CD4-positive, CD25-positive, alpha-beta regulatory T cell (primary cell): ENCODE data around the gene EPN2. TPM values are rescaled to one million over a fixed set of nuclear protein-coding genes. Genes with fewer than 3 reads are reported as not detected.
A peak's percentile ranks its signal among the peaks of the same experiment; 100 is the strongest.

Experiments used
- ATAC-seq, 2 donors: fragments of 150-1000 bp; cut with Tn5 transposase; one replicate each; pipeline ENCODE4 v1.10.0; 2021; ENCODE audit warnings: low read depth in 2 of 2, moderate number of reproducible peaks in 2 of 2, moderate library complexity in 1 of 2
- DNase-seq, 3 donors: peaks; one replicate each; pipeline versions ENCODE4 v3.0.0 to v3.0.0-alpha.2; 2012 to 2022; ENCODE audit warnings: mixed read lengths in 1 of 3
- H3K27ac ChIP-seq: one replicate; pipeline ENCODE4 v1.7.0; 2013; ENCODE audit warnings: mild to moderate bottlenecking, low read length; ENCODE audit not compliant: insufficient read depth, poor library complexity, severe bottlenecking
- H3K27me3 ChIP-seq: one replicate; pipeline ENCODE4 v1.7.0; 2013; ENCODE audit warnings: low read length; ENCODE audit not compliant: control insufficient read depth, insufficient read depth
- H3K36me3 ChIP-seq: one replicate; pipeline ENCODE4 v1.7.0; 2013; ENCODE audit warnings: mild to moderate bottlenecking, low read length, moderate library complexity; ENCODE audit not compliant: control insufficient read depth, insufficient read depth
- H3K4me1 ChIP-seq: 2 replicates; pipeline ENCODE4 v1.7.0; 2013; ENCODE audit warnings: mild to moderate bottlenecking, low read length; ENCODE audit not compliant: insufficient read depth, control insufficient read depth, poor library complexity, severe bottlenecking
- H3K4me3 ChIP-seq: one replicate; pipeline ENCODE4 v1.7.0; 2013; ENCODE audit warnings: low read depth, mild to moderate bottlenecking, low read length, moderate library complexity
- H3K9me3 ChIP-seq, 2 experiments: 1 replicate in 1 of 2; 2 replicates in 1 of 2; pipeline ENCODE4 v1.7.0; 2013; ENCODE audit warnings: low read length in 2 of 2, mild to moderate bottlenecking in 1 of 2, moderate library complexity in 1 of 2; ENCODE audit not compliant: control insufficient read depth in 2 of 2
- H3K27ac Mint-ChIP-seq, 3 donors: one replicate each; pipeline ENCODE4 v1.8.0; 2020 to 2022; ENCODE audit warnings: mild to moderate bottlenecking in 3 of 3, mixed read lengths in 3 of 3, moderate library complexity in 2 of 3
- H3K27me3 Mint-ChIP-seq: one replicate; pipeline ENCODE4 v1.8.0; 2022; ENCODE audit warnings: mild to moderate bottlenecking, mixed read lengths
- H3K36me3 Mint-ChIP-seq: one replicate; pipeline ENCODE4 v1.8.0; 2020; ENCODE audit warnings: mixed read lengths
- H3K4me1 Mint-ChIP-seq, 4 donors: one replicate each; pipeline ENCODE4 v1.8.0; 2020 to 2022; ENCODE audit warnings: mixed read lengths in 4 of 4, mild to moderate bottlenecking in 1 of 4
- H3K4me3 Mint-ChIP-seq, 4 donors: one replicate each; pipeline ENCODE4 v1.8.0; 2020 to 2022; ENCODE audit warnings: mild to moderate bottlenecking in 4 of 4, mixed read lengths in 4 of 4, moderate library complexity in 3 of 4
- H3K9me3 Mint-ChIP-seq, 7 donors: one replicate each; pipeline ENCODE4 v1.8.0; 2020 to 2022; ENCODE audit warnings: mixed read lengths in 7 of 7, mild to moderate bottlenecking in 3 of 7, moderate library complexity in 2 of 7
- polyA plus RNA-seq, 4 donors: library from polyadenylated mRNA; unstranded; fragments of 300-500 nt; fragmentation: Illumina TruSeq; gene quantifications; one replicate each; pipeline ENCODE4 v1.2.3, GENCODE V29; 2021
- total RNA-seq: library from RNA; stranded (reverse); gene quantifications from one replicate; pipeline ENCODE4 v1.2.3, GENCODE V29; 2022

The EPN2 gene
- total and polyA plus RNA-seq, 5 donors from 2014 or later = 7.1 to 14.9 (median 8.1) TPM

DNA sequence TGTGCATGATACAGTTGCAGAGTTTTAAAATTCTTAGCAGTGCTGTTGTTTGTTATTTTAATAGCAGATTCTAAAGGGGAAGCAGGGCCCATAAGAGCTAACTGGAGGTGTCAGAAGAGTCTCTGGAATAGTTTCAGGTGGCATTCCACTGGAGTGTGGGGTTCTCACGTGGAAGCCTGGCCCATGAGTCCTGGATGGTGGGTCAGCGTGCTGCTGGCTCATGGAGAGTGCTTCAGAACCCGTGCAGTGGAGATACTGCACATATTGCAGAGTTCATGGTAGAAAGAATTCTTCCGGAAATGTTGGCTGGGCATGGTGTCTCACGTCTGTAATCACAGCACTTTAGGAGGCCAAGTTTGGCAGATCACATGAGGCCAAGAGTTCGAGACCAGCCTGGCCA is 81.4 kb downstream of the EPN2 start:
- Histone ChIP-seq H3K27me3 (no peaks in the 10 kb centered on the region), H3K27ac (no peak overlapping the region), H3K9me3 (no peaks in the 10 kb centered on the region), H3K4me1 (no peaks in the 10 kb centered on the region), H3K36me3 (no peaks in the 10 kb centered on the region), H3K4me3 (no peak overlapping the region)
- Mint-ChIP-seq H3K36me3 (peaks cover 14% of the 10 kb centered on the region), H3K4me1 (no peaks in the 10 kb centered on the region), H3K27me3 (peaks cover 4% of the 10 kb centered on the region), H3K9me3 (peaks cover 0 to 2% (median 0%) of the 10 kb centered on the region in 7 donors), H3K27ac (no peak overlapping the region), H3K4me3 (no peak overlapping the region)
- ATAC-seq = no peak
- no peak for DNase-seq

DNA sequence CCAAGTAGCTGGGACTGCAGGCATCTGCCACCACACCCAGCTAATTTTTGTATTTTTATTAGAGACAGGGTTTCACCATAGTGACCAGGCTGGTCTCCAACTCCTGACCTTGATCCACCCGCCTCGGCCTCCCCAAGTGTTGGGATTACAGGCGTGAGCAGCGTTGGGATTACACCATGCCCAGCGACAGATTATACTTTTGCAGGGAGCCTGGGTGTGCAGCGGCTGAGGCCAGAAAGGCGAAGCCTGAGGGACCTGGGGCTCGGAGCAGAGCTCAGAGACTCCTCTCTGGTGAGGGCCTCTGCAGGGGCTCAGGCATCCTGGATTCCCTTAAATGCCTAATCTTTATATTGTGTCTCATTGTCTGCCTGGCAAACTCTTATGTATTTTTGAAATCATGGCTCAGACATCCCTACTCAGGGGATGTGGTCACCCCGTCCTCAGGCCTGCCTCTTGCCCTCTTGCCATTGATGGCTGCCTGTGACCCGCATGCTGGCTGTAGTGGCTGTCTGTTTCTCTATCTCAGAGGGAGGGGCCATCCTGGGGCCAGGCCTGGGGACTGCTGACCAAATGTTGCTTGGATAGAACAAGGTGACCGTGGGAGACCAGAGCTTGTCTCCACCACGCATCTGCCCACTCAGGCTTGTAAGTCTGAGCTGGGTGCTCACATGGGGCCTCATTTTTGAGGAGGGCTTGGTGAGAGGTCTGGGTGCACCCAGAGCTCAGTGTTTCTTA is 82.8 kb downstream of the EPN2 start:
- Mint-ChIP-seq H3K9me3 (peaks cover 0 to 2% (median 0%) of the 10 kb centered on the region in 7 donors), H3K4me3 (no peak overlapping the region), H3K27ac (peak overlapping the region in 1 of 3 donors; percentile 5), H3K27me3 (peaks cover 4% of the 10 kb centered on the region), H3K4me1 (no peaks in the 10 kb centered on the region), H3K36me3 (peaks cover 7% of the 10 kb centered on the region)
- H3K27me3 ChIP-seq = no peaks in the 10 kb centered on the region
- no peaks in the 10 kb centered on the region for H3K36me3 ChIP-seq
- no peak overlapping the region for H3K4me3 ChIP-seq
- H3K27ac ChIP-seq = no peak overlapping the region
- H3K9me3 ChIP-seq = no peaks in the 10 kb centered on the region
- DNase-seq = no peak
- H3K4me1 ChIP-seq = no peaks in the 10 kb centered on the region
- no peak for ATAC-seq

DNA sequence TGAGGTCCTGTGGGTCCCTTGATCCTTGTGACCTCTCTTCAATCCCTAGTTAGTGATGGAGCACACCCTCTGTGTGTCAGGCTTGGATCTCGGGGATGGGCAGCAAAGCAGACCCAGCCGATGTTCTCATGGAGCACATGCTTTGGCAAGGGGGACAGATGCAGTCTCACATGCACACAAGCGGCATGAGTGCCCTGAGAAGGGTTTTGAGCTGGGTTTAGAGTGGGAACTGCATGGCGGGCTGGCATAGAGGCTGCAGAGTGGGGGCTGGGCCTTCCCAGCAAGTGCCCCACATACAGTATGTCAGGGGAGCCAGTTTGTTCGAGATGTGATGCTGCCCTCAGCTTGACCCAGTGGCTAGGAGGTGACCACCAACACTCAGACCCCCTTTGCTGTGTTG is 83.7 kb downstream of the EPN2 start:
- H3K4me1 ChIP-seq = no peaks in the 10 kb centered on the region
- H3K4me3 Mint-ChIP-seq = no peak overlapping the region
- H3K27me3 Mint-ChIP-seq = peaks cover 2% of the 10 kb centered on the region
- H3K36me3 ChIP-seq = no peaks in the 10 kb centered on the region
- ATAC-seq (no peak), DNase-seq (no peak)
- H3K4me3 ChIP-seq = no peak overlapping the region
- no peaks in the 10 kb centered on the region for H3K27me3 ChIP-seq
- H3K27ac ChIP-seq = no peak overlapping the region
- H3K9me3 Mint-ChIP-seq = peaks cover 0 to 10% (median 2%) of the 10 kb centered on the region in 7 donors
- peaks cover 4% of the 10 kb centered on the region for H3K36me3 Mint-ChIP-seq
- no peak overlapping the region for H3K27ac Mint-ChIP-seq
- no peaks in the 10 kb centered on the region for H3K4me1 Mint-ChIP-seq
- H3K9me3 ChIP-seq = peaks cover 0 to 8% of the 10 kb centered on the region in 2 experiments

DNA sequence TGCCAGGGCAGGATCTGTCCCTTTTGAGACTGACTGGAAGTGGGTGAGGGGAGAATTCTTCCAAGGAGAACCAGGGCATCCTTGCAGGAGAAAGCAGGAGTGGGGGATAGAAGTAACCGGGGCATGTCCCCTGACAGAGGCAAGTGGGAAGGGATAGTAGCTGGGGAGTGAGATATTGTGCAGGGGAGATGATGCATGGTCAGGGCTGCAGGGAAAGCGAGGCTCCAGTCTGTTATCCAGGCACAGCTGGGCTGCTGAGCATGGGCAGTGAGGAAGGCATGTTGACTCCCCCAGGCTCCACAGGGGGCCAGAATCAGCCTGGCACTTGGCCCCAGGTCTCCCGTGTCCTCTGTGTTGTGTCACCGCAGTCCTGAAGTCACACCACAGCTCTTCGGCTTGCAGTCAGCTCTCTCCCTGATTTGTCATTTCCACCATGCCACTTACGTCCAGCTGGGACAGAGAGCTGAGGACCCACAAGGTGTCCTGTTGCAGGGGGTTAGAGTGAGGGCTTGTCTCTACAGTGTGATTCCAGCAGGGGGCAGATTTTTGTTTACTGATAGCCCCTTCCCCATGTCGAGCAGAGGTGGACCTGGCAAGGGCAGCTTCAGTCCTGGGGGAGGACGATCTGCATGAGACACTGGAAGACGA is 84.4 kb downstream of the EPN2 start:
- H3K27me3 ChIP-seq = no peaks in the 10 kb centered on the region
- no peak for ATAC-seq
- Mint-ChIP-seq H3K4me1 (no peaks in the 10 kb centered on the region), H3K9me3 (peaks cover 0 to 13% (median 2%) of the 10 kb centered on the region in 7 donors), H3K27ac (peak overlapping the region in 2 of 3 donors; percentile 36 to 66), H3K4me3 (no peak overlapping the region), H3K27me3 (no peaks in the 10 kb centered on the region), H3K36me3 (peaks cover 4% of the 10 kb centered on the region)
- no peaks in the 10 kb centered on the region for H3K4me1 ChIP-seq
- H3K9me3 ChIP-seq = peaks cover 0 to 9% of the 10 kb centered on the region in 2 experiments
- no peak overlapping the region for H3K4me3 ChIP-seq
- H3K36me3 ChIP-seq = no peaks in the 10 kb centered on the region
- no peak overlapping the region for H3K27ac ChIP-seq
- DNase-seq = no peak

DNA sequence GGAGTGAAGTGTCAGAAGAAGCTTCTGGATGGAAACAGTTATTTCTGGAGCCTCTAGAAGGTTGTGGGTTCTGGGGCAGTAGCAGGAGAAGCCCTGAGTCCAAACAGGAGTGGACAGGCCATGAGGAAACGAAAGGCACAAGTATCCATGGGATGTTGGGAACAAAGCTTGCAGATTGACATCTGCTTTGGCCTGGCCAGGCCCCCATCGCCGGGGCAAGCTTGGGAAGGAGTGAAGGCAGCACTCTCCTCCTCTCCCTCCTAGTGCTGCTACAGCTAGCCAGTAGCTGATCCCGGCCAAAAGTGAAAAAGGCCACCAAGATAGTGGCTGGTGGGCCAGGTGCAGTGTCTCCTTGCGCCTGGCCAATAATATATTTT is 85.0 kb downstream of the EPN2 start:
- no peak for ATAC-seq

DNA sequence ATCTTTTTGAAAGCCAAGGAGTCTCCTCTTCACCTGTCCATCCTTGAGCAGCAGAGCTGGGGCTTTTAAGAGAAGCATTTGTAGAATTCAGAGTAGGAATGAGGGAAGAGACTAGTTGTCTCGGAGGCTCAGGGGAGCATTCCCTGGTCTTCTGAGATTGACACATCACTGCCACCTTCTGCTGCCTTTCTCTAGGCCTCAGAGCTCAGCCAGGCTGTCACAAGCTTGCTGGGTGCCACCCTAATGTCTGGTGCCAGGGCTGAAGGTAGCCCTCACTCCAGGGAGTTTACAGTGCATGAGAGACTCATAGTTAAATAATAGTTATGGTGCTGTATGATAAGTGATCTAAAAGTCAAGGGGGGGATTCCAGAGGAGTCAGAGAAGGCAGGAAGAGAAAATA is 85.7 kb downstream of the EPN2 start:
- DNase-seq = no peak
- Histone ChIP-seq H3K9me3 (peaks cover 0 to 9% of the 10 kb centered on the region in 2 experiments), H3K36me3 (no peaks in the 10 kb centered on the region), H3K4me3 (no peak overlapping the region), H3K27me3 (no peaks in the 10 kb centered on the region), H3K4me1 (no peaks in the 10 kb centered on the region), H3K27ac (no peak overlapping the region)
- no peak for ATAC-seq
- no peaks in the 10 kb centered on the region for H3K27me3 Mint-ChIP-seq
- H3K9me3 Mint-ChIP-seq = peaks cover 0 to 13% (median 2%) of the 10 kb centered on the region in 7 donors
- peaks cover 4% of the 10 kb centered on the region for H3K36me3 Mint-ChIP-seq
- H3K4me1 Mint-ChIP-seq = no peaks in the 10 kb centered on the region
- no peak overlapping the region for H3K27ac Mint-ChIP-seq
- no peak overlapping the region for H3K4me3 Mint-ChIP-seq

More for the DNA sequence above, 85.0 kb downstream of the EPN2 start:
- DNase-seq = no peak
- peak overlapping the region in 1 of 3 donors; percentile 66 for H3K27ac Mint-ChIP-seq
- H3K9me3 Mint-ChIP-seq = peaks cover 0 to 13% (median 2%) of the 10 kb centered on the region in 7 donors
- no peaks in the 10 kb centered on the region for H3K27me3 ChIP-seq
- H3K36me3 Mint-ChIP-seq = peaks cover 4% of the 10 kb centered on the region
- no peaks in the 10 kb centered on the region for H3K4me1 ChIP-seq
- no peaks in the 10 kb centered on the region for H3K36me3 ChIP-seq
- H3K27me3 Mint-ChIP-seq = no peaks in the 10 kb centered on the region
- no peak overlapping the region for H3K27ac ChIP-seq
- no peak overlapping the region for H3K4me3 ChIP-seq
- H3K9me3 ChIP-seq = peaks cover 0 to 9% of the 10 kb centered on the region in 2 experiments
- H3K4me3 Mint-ChIP-seq = no peak overlapping the region
- no peaks in the 10 kb centered on the region for H3K4me1 Mint-ChIP-seq

DNA sequence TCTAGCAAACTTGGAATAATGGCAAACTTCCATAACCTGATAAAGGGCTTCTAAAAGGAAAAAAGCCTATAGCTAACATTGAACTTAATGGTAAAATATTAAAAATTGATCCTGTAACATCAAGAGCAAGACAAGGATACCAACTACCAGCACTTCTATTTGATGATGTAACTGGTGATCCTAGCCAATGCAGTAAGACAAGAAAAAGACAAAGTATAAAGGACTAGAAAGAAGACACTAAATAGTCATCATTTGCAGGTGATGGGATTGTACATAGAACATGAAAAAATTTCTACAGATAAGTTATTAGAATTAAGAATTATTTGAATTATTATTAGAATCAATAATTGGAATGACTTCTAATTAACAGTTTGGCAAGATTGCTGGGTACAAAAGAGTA is 88.4 kb downstream of the EPN2 start:
- H3K4me1 Mint-ChIP-seq = no peaks in the 10 kb centered on the region
- no peaks in the 10 kb centered on the region for H3K27me3 Mint-ChIP-seq
- no peak overlapping the region for H3K27ac Mint-ChIP-seq
- no peaks in the 10 kb centered on the region for H3K36me3 ChIP-seq
- no peak for ATAC-seq
- H3K4me3 Mint-ChIP-seq = no peak overlapping the region
- H3K4me3 ChIP-seq = no peak overlapping the region
- H3K4me1 ChIP-seq = no peaks in the 10 kb centered on the region
- H3K27ac ChIP-seq = no peak overlapping the region
- H3K27me3 ChIP-seq = no peaks in the 10 kb centered on the region
- H3K9me3 ChIP-seq = peaks cover 0 to 9% of the 10 kb centered on the region in 2 experiments
- DNase-seq = no peak
- peaks cover 0 to 13% (median 2%) of the 10 kb centered on the region in 7 donors for H3K9me3 Mint-ChIP-seq
- peaks cover 4% of the 10 kb centered on the region for H3K36me3 Mint-ChIP-seq
